NCI-H1092 treated with DMSO at 0.1 percent for 48 hours (cell line): ENCODE data around the gene HLCS.

Experiments used
- DNase-seq: peaks from one replicate; lab custom pipeline; 2025; lab: John Stamatoyannopoulos, UW

The HLCS gene

DNA sequence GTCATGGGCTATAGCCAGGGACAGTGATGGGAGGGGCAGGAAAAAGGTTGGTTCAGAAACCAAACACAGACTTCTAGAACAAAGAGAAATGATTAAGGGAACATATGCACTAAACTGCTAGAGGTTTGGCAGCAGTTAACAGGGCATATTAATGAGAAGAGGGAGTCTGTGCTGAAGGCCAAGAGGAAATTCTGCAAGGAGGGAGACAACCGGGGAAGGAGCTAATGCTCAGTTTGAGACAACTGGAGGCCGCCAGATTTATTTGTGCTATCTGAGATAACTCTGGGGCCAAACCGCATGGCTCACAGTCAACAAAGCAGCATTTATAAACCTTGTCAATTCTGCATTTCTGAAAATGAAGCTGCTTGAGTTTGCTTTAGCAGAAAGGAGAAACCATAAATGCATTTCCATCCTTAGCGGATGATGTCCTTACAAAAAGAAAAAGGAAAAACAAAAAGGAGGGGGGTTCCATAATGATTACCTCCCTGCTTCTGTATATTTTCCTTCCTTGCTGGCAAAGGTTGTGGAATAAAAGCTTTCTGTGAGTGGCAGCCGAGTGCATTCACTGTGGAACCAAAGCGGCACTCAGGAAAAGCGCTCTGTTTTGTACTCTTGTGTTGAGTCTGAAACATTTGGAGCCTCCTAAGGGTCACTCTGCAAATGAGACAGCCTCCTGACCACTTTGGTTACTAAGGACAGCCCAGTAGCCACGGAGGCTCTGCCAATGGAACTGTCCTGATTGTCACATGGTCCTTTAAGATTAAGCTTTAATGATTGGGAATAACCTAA, 197.2 kb downstream of the HLCS start:
- peak; percentile 57 for DNase-seq

DNA sequence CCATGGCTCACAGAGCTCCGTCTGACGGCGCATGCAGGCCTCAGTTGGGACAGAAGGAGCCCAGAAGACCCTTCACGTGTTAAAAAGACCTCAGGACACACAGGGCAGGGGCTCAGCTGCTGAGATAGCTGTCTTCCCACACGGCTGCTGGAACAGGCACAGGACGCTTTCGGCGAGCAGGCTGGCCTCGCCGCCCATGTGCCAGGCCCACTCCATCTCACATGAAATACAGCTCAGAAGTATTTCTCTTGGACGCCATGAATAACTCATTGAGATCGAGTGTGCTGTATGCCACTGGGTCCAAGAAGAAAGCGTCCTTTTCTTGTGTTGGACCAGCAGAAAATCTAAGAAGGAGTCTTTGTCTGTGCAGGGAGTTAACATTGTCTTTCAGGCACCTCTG, 198.0 kb downstream of the HLCS start:
- DNase-seq = no peak

DNA sequence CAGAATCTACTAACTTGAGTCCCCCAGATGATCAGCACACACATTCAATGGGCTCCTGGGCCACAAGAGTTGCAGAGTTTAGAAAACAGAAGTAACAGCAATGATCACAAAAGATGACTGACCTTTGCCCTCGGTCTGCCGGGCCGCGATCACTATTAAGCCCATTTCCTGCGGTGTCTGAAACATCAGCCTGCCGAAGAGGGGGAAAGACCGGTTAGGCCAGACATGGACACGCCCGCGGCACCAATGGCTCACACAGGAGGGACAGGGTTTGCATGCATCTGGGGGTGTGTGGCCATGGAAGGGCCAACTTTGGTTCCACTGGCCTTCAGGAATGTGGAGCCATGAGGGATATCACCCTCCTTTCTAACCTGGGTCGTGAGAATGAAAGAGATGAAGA, 199.4 kb downstream of the HLCS start:
- DNase-seq = no peak

DNA sequence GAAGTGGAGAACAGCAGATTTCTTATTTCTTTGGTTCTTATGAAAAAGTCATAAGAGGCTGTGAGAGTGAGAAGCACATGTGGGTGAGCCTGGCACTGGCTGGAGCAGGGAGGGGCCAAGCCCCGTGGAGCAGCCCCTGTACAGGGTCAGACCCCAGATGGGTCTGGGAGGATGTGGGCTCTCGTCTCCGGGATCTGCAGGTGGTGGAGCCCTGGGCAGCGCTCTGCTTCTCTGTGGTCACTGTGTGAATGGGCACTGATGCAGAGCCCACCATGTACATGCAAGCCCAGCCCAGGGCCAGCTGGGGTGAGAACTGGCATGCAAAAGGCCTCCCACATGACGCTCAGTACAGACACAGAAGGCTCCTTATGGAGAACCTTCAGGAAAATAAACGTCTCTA, 200.0 kb downstream of the HLCS start:
- DNase-seq = no peak

DNA sequence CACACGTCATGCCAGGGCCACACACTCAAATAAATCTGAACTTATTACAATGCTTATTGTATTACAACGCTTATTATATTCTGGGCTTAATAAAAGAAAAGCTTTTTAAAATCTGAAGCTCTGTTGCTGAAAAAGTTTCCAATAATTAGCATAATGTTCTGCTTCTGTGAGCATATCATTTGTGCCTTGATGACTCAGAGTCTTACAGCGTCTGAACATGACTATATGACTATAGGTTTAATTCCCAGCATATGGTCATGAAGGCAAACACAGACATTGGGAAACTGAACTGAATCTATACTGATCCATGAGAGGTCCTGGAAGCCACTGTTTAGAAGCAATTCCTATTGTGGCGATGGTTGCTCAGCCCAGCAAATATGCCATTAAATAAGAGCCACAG, 201.2 kb downstream of the HLCS start:
- DNase-seq = no peak

DNA sequence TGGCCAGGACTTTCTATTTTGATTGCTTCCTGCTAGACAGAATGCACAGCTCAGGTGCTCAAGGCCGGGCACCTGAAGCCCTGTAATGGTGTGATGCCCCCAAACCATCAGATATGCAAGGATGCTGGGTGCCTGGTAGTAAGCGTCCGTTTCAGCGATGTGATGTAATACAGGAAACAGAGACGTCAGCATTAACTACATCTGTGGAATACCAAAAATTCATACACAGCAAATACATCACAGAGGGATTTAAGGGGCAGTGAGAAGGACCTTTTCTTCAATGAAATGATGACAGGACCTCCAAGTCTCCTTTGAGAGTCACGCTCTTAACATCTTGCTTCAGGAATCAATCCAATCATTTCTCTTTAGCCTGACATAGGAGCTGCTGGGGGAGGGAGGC, 203.2 kb downstream of the HLCS start:
- DNase-seq = no peak

DNA sequence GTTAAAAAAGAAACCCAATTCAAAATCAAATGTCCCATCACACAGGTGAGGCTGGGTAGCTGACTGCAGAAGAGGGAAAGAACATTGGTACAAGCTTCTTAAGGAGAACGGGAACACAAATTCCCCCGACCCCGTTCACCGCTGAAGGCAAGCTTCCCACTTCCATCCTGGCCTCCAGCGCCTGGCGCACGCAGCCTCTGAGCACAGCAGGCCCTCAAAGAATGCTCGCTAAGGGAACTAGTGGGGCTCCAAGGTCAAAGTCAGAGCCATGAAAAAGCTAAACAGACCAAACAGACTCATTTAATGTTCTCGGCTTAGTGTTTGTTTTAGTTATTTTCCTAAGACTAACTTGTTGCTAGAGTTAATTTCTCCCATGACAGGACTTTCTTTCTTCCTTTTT, 203.8 kb downstream of the HLCS start:
- no peak for DNase-seq

DNA sequence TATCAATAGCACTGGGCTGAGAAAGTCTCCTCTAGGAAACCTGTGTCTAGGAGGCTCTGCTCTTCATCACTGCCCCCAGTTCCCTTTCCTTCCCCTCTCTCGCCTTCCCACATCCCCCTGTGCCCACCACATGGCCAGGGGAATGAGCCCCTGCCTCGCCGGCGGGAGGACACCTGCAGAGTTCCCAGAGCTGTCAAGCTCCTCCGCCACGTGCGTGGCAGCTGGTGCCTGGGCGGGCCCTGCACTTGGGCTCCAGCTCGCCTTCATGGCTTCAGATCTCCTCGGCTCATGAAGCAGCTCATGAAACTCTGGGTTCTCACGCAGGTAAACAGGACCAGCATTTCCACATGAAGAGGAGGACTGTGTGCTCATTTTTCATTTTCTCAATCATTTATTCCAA, 204.8 kb downstream of the HLCS start:
- DNase-seq = no peak

DNA sequence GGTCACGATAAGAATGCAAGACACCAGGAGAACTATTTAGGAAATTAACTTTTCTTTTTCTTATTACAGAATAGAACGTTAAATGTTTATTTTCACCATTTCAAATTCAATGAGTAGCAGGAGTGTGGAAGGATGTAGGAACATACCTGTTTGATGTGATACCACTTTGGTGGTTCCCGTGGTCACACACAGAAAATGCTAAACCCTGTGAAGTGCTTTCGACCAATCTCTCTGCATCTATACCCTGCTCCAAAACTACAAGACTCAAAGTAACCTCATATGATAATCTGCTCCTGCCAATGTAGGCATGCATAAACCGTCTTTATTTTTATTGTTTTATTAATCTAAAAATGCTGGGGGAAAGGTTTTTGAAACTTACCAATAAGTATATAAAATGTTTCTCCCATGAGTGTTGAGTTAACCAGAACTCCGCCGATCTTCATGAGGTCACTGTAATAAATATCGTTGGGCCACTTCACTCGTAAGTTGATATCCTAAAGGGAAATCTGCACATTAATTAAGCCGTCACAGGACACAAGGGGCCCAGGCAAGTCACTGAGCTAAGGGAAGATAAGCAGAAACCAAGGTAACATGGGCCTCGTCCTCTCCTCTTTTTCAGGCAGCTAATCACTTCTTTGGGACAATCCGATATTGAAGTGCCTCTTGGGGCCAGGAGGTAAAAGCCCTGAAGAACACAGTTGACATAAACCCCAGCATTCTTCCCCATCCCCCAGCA, 207.0 kb downstream of the HLCS start:
- DNase-seq = no peak

DNA sequence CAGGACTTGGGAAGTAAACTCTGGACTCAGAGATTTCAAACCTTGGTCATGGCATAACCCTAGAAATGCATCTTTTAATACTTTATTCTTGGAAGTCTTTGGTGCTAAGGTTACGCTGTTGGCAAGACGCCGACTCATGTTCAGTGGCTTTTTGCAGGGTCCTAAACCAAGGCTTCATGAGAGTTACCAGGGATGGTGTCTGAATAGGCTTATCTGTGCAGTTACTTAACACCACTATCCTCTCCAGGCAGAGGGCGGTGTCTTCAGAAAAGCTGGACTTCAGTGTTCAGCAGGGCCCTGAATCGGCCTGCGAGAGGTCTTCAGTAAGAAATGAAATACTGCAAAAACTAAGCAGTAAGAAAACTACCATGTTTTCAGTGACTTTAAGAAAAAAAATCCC, 209.3 kb downstream of the HLCS start:
- no peak for DNase-seq

DNA sequence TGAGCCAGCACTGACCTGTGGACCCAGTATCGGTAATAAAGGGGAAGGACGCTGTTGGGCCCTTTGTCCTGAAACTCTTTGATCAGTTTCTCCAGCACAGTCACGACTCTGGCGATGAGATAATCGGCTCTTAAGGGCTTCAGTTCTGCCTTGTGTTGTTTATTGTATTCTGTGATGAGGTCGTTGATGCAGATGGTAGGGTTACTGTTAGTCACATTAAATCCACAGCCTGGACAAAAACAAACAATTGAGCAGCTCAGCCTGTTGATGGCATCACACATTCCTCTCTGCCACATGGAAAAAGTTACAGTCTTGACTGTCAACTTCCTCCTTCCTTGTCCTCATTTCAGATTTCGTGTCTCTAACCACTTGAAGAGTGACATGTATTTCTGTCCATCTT, 209.9 kb downstream of the HLCS start:
- no peak for DNase-seq

DNA sequence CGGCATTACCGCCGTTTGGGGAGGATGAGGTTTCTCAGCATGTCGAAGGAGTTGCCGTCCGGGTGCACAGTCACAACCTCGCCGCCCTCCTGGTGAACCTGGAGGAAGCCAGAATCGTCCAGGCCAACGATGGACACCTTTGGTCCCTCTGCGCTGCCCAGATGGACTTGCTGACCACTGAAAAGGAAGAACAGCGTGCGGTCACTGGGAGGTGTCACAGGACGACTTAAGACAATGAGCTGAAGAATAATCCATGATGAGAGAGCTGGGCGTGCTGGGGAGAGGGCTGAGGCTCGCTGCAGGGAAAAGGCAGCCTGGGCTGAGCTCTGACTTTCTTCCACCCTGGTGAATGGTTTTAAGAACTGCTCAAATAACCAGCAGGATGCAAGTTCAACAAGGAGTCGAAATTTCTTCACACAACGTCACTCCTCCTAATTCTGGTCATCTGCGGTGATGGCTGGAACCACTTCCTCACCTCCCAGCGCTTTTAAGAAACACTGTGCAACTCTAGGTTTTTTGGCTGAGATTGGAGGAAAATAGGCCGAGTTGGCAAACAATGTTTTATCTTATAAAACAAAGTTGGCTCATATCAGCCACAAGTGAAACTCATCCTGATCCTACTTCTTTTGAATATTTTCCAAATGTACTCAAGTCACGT, 212.1 kb downstream of the HLCS start:
- DNase-seq = no peak

DNA sequence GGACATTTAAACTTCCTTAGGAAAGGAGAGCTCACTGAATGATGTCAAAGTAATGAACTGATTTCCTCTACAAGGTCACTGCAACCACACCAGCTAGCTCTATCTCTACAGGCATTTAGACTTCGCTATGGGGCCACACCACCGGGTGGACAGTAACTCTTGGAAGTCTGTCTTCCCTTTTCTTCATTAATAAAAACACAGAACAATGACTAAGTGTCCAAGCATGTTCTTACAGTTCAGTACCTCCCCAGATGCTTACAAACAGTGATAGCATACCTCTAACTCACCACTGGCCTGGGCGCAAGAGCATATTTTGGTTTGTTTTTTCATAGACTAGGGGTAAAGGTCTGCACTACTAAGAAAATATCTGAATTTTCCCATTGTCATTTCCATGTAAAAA, 212.9 kb downstream of the HLCS start:
- no peak for DNase-seq

DNA sequence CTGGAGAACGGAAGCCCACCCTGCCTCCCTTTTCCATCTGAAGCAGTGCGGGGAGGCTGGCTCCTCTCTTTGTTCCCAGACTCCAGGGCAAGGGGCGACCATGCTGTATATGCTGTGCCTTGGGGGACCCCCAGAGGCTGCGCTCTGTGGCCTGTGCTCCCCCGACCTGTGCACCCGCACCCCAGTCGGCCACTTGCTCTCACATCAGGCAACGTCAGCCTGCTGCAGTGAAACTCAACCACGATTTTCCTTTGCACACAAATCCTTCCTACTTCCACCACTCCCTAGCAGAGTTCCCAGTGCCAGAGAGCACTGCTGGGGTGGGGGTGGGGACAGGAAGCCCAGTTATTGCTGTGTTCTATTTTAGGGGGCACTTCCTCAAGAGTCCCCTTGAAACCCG, 215.1 kb downstream of the HLCS start:
- no peak for DNase-seq

DNA sequence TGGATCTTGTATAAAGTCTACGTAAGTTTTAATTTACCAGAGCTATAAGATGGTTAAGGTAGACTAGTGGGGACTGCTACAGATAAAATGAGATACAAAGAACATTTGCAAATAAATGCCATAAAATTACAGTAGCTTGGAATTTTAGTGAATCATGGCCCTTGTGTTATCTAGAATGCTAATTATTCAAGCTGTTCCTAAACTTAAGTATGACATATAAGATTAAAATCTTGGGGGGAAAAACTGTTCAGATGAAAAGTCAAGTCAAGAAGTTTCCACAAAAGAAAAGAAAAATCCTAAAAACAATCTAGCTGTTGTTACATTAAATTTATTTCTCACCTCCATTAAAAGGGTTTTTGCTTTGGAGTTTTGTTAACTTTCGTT, 215.9 kb downstream of the HLCS start:
- DNase-seq = no peak

DNA sequence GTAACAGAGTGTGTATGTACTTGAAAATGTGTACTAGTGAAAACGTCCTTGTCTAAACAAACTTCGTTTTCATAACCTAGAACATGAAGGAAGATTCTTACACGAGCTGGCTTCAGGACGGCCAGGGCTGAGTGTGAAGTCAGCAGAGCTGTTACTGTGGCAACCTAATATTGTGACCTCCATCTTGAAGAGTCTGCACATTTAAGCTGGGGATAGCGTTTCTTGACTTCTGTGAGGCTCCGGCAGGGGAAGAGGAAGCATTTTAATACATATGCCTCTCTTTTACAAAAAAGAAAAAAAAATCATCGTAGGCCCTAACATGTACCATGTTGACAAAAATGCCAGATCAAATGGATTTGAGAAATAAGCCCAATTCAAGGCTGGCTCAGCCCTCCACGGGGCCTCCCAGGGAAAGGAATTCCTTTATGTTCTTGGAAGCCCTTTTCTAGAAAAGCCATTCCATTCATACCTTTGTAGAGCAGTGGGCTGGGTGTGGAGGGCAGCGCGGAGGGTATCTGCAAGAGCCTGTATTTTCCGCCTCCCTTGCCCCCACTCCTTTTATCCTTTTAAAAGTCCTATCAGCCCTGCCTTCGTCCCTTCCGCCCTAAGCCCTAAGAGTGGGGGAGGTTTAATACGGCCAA, 216.4 kb downstream of the HLCS start:
- no peak for DNase-seq

DNA sequence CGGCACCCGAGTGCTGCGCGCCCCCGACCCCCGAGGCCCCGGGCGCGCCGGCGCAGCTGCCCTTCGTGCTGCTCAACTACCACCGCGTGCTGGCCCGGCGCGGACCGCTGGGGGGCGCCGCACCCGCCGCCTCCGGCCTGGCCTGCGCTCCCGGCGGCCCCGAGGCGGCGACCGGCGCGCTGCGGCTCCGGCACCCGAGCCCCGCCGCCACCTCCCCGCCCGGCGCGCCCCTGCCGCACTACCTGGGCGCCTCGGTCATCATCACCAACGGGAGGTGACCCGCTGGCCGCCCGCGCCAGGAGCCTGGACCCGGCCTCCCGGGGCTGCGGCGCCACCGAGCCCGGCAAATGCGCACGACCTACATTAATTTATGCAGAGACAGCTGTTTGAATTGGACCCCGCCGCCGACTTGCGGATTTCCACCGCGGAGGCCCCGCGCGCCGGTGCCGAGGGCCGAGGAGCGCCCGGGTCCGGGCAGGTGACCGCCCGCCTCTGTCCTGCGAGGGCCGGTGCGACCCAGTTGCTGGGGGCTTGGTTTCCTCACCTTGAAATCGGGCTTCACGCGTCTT, 218.6 kb downstream of the HLCS start:
- peak; percentile 54 for DNase-seq

DNA sequence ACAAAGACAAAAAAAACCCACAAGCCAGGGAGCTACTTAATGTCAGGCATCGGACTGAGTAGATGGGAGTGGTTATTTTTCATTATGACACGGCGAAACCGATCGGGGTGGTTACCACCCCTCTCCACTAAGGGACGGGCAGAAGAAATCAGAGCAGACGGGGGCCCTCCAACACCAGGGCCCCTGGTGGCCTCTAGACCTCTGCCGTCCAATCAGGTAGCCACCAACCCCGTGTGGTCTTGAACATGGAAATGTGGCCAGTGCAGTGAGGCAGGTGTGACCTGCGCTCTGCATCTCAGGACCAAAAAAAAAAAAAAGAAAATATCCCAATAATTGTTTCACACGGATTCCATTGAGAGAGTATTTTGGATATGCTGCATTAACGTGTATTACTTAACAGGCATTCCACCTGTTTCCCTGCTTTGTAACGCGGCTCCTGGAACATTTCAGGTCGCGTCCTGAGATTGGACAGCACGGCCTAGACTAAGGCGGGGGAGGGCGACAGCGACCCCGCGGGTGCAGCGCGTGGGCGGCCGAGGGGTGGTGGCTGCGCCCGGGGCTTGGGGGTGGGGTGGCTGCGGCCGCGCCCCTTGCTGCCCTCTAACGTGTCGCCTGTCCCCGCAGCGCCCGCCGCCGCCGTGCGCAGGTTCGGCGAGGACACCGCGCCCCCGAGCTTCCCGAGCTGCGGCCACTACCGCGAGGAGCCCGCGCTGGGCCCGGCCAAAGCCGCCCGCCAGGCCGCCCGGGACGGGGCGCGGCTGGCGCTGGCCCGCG, 219.2 kb downstream of the HLCS start:
- DNase-seq = peak; percentile 17

DNA sequence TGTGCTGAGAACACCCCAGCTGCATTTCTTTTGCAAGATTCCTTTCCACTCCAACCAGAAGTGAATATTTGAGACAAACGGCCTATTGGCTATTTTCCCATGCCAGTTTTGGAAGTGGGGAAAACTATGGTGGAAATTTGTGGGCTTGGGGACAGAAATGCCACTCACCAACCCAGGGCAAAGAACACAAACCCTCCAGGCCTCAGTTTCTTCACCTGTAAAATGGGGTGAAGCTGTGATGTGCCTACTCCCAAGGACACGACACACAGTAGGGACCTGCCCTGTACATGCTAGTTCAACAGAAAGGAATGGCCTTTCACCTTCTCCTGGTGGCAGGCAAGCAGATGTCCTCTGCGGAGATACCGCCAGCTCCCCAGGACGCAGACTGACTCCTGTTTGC, 221.0 kb downstream of the HLCS start:
- DNase-seq = no peak

DNA sequence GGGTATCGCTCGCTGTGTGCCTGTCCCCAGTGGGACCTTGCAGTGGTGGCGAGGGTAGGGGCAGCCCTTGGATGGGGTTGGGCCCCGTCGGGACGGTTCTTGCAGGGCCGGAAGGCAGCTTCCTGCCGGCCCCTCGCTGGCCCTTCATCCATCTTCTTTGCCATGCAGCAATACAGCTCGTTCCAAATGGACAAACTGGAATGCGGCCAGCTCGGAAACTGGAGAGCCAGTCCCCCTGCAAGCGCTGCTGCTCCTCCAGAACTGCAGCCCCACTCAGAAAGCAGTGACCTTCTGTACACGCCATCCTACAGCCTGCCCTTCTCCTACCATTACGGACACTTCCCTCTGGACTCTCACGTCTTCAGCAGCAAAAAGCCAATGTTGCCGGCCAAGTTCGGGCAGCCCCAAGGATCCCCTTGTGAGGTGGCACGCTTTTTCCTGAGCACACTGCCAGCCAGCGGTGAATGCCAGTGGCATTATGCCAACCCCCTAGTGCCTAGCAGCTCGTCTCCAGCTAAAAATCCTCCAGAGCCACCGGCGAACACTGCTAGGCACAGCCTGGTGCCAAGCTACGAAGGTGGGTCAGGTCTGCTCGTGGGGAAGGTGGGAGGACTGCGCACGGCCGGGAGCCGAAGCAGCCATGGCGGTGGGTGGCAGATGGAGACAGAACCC, 221.8 kb downstream of the HLCS start:
- peak; percentile 98 for DNase-seq

DNA sequence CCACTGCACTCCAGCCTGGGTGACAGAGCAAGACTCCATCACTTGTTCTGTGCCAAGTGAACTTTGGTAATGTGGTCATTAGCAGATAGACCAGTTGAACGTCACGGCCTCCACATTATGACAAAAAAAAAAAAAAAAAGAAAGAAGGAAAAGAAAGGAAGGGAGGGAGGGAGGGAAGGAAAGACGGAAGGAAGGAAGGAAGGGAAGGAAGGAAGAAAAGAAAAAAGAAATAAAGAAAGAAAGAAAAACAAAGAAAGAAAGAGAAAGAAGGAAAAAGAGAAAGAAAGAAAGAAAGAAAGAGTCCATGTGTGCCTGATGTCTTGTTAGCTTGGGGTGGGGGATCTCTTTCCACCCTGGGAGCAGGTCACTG, 222.3 kb downstream of the HLCS start:
- DNase-seq = no peak
